ENCODE data around the gene CLEC2A.

GRCh38 chr12:9869307-9870161 lies 62.6 kb downstream of the CLEC2A start, which contains the start of gene CLEC2B:
- no peak for TF ChIP-seq EZH2 (IDR thresholded peaks at IDR 0.05; ENCODE audit: insufficient read depth, poor library complexity, severe bottlenecking)
- no peak for TF ChIP-seq EZH2phosphoT487 (IDR thresholded peaks at IDR 0.05; ENCODE audit: insufficient read depth, low read depth)
